ENCODE data around the gene NFASC.

GRCh38 chr1:204943495-204943894 lies 72.8 kb downstream of the NFASC start:
- TF ChIP-seq CTCF (IDR thresholded peaks at IDR 0.05) (no peak), POLR2A (IDR thresholded peaks at IDR 0.05) (no peak)

All from testis (tissue), 2 donors.